HTERT RPE-1 (cell line): ENCODE data around the gene ZFPM1.
"Not testable (repeated sequence)": the region's sequence is repeated elsewhere in the genome, so short reads cannot be mapped to it uniquely, and the experiment has no call there.

Source experiments
- in situ Hi-C: fragments of 300-500 bp; cut with MboI; formaldehyde crosslinking; loops from 4 replicates; pipeline ENCODE4 v1.14.3; 2020; ENCODE audit warnings: low sequenced_read_pairs

ZFPM1 gene

DNA sequence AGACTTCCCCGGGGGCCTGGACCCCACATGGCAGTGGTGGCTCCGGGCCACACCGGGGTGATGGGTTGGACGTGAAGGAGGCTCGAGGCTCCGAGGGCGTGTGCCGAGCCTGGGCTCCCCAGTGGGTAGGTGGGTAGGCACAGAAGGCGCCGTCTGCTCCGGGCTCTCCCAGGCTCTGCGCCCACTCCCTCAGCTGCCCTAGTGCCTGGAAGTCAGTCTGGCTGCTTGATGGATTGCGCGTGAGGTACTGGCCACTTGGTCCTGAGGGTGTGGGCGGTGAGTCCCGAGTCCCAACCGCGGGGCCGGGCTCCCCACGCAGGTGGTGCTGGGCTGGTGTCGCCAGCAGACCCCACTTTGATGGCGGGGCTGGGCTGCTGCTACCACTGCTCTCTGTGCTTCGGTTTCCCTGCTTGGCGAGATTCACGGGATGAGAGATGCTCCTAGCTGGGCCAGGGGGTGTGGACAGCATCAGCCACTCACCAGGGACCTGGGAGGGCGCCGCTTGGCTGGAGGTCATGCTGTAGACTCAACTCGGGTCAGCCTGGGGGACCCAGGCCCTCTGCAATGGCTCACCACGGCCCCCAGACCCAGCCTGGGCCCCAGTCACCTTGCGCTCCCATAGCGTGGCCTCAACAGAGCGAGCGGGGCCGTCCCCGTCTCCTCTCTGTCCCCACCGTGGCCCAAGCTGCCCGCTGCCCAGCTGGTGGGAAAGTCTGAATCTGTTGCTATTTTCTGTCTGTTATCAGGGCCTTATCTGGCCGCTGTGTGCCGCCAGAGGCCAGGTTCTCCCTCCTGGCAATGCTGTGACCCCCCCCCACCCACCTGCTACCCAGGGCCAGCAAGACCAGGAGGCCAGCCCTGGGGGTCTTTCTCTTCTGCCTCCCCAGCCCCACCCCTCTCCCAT, 26.1 kb downstream of the ZFPM1 start:
- in situ Hi-C loops, result no loop called here

- in situ Hi-C loops, result no loop called here
Observed at GRCh38 chr16:88479793-88480760, 27.0 kb downstream of the ZFPM1 start.

- in situ Hi-C loops, result no loop called here
Observed at GRCh38 chr16:88480829-88481228, 27.7 kb downstream of the ZFPM1 start.

DNA sequence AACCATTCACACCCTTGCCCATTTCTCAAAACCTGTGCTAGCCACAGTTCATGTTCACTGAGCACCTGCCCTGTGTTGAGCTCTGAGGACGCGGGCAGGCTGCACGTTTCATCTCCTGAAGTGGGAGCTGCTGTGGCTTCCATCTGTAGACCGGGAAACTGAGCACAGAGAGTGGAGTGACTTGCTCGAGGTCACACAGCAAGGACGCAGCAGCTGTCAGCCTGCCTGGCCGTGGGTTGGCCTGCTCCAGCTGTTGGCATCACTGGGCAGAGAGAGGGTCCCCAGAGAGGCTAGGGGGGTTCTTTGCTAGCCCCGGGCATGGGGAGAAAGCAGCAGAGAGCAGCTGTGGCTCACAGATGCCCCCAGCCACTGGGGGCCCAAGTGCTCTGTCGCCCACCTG, 28.8 kb downstream of the ZFPM1 start:
- in situ Hi-C loops, result no loop called here

DNA sequence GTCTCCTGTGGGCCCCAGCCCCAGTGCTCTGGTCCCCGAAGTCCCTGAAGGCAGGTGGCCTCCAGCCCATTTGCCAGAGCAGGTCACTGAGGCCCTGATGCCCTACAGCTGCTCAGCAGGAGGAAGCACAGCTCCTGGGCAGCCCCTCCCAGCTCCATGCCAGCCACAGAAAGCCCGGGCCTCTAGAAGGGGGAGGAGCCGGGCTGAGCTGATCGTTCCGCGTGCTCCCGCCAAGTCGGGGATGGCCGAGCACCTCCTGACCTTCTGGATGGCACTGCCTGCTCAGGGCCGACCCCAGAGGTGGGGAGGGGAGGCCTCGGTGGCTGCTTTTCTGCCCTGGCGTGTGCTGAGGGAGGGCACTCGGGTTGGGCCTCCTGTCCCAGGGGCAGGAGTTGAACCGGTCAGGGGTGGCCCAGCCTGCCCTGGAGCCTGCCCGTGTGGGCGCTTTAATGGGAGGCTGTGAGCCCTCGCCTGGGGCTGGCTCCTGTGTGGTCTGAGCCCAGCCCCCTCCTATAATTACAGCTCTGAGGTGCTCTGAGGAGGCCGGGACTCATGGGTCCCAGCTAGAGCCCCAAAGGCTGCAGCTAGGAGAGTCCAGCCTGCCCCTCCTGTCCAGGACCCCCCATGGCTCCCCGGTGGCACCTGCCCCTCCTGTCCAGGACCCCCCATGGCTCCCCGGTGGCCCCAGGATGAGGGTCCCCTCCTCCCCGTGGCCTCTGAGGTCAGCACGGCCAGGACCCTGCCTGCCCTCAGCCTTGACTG, 29.7 kb downstream of the ZFPM1 start:
- in situ Hi-C loops, result no loop called here

GRCh38 chr16:88483392-88483641, 30.2 kb downstream of the ZFPM1 start:
- in situ Hi-C loops, result no loop called here

- in situ Hi-C loops, result no loop called here
Observed at GRCh38 chr16:88484505-88485365, 31.7 kb downstream of the ZFPM1 start.

DNA sequence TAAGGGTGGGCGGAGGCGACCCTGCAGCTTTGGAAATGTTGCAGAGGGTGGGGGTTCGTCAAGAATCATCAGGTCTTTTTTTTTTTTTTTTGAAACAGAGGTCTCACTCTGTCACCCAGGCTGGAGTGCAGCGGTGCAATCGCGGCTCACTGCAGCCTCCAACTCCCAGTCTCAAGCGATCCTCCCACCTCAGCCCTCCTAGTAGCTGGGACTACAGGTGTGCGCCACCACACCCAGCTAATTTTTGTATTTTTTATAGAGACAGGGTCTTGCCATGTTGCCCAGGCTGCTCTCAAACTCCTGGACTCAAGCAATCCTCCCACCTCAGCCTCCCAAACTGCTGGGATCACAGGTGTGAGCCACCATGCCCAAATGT, 32.3 kb downstream of the ZFPM1 start:
- in situ Hi-C loops, result not testable (repeated sequence)

DNA sequence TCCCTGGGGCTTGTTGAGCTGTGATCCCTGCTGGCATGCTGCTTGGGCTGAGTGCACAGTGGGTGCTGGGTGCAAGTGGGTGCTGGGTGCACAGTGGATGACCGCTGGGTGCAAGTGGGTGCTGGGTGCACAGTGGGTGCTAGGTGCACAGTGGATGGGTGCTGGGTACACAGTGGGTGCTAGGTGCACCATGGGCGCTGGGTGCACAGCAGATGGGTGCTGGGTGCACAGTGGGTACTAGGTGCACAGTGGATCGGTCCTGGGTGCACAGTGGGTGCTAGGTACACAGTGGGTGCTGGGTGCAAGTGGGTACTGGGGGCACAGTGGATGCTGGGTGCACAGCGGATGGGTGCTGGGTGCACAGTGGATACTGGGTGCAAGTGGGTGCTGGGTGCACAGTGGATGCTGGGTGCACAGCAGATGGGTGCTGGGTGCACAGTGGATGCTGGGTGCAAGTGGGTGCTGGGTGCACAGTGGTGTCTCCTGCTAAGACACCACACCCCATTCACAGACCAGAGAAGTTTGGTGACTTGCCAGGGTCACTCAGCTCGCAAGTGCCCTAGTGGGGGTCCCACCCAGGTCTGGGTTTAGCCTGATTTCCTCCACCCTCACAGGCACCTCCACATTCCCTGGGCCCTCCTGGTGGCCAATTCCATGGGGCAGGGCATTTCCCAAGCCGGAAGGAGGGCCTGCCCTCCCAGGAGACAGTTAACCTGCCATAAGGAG, 33.5 kb downstream of the ZFPM1 start:
- in situ Hi-C loops, result no loop called here

DNA sequence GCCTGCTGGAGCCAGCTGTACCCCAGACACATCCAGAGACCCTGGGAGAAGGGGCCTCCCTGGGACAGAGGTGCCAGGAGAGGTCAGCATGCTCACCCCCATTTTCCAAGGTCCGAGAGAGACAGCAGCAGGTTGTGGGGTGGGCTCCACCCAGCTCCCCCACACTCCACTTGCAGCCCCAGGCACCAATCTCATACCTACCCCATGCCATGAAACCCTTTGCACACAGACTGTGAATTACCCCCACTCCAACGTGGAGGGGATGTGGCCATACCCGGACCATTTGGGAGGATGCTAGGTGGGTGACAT, 34.0 kb downstream of the ZFPM1 start:
- in situ Hi-C loops, result no loop called here

- in situ Hi-C loops, result no loop called here
Observed at GRCh38 chr16:88487920-88488851, 35.1 kb downstream of the ZFPM1 start.

DNA sequence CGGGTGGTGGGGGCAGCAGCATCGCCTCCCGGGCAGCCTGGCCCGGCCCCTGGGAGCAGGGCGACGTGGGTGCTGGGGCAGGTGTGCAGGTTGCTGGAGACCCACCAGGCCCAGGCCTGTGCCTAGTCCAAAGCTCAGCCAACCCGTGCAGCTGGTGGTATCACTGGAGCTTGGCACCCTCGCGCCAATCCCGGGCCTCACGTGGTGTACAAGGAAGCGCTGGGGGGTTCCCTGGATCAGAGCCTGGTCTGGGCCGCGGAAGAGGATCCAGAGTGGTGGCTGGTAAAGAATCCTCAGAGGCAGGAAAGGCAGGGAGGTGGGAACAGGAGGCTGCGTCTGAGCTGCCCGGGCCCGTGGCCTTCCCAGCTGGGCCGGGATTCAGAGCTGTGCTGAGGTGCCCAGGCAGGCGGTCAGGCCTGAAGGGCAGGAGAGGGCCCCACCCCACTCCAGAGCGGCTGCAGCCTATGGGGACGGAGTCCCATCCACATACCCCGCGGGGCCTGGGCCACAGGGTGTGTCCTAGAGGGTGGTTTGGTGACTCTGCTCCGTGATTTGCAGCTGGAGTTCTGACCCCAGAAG, 36.2 kb downstream of the ZFPM1 start:
- in situ Hi-C loops, result no loop called here

GRCh38 chr16:88491001-88491559, 38.0 kb downstream of the ZFPM1 start:
- in situ Hi-C loops, result no loop called here

GRCh38 chr16:88491560-88492310, 38.7 kb downstream of the ZFPM1 start:
- in situ Hi-C loops, result no loop called here

- in situ Hi-C loops, result no loop called here
Observed at GRCh38 chr16:88493879-88494278, 40.8 kb downstream of the ZFPM1 start.

DNA sequence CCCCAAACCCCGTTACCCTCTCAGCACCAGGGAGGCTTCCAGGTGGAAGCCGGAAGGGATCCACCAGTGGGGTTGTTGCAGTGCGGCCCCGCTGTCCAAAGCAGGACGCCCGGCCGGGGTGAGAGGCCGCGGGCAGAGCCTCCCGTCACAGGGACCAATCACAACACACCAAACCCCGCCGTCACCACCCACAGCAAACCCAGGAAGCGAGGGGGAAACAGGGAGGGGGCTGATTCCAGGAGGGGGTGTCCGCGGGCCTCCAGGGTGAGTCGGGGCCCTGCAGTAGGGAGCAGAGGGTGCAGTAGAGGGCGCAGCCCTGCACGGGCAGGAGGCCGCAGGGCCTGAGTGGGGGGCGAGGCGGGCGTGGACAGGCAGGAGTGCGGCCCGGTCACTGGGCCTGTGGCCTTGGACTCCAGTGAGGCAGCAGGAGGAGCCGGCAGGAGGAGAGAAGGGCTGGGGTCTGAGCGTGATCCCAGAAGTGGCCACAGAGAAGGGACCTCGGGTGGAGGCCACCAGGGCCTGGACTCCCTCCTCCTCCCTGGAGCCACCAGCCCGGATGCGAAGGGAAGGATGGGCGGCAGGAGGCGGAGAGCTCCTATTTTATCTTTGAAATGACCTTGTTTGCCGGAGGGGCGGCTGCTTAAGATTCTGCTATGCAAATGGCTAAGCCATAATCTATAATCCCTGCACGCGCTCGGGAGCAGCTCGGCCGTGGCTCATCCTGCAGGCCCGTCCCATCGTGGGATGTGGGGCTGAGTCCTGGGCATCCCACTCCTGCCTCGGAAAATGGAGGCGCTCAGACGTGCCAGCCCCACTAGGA, 41.5 kb downstream of the ZFPM1 start:
- in situ Hi-C loops, result no loop called here
